ENCODE data around the gene CORO6. TPM values are rescaled to one million over a fixed set of nuclear protein-coding genes. Genes with fewer than 3 reads are reported as not detected.

Gene CORO6
- total and polyA plus RNA-seq, 8 donors = 1.1 to 53.1 (median 14.2) TPM

DNA sequence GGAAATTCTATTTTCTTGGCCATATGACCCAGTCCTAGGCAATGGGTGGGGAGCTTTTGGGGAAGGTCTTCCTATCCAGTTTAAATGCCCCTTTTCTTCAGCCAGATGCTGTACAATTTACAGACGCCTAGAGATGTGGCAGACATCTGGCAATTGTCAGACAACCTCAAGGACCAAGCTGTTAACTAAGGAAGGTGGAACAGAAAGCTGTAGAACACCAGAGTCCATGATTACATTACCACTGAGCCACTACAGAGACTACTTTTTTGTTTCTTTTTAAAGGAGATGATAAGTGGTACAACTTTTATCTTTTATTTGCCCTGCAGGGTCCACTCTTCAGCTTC, 21.1 kb upstream of the CORO6 start:
- intact Hi-C loops (cut with DNase I; ENCODE audit: low total_unique reads) = loop anchor here (10.0 kb wide), 1 partner anchor 131 kb away; no protein-coding TSS in a partner anchor
- 83 to 89% (median 86%) methylated on average over 1 of the region's 1 CpG for WGBS, 5 donors

GRCh38 chr17:29642171-29642611, 19.5 kb upstream of the CORO6 start:
- TF ChIP-seq POLR2A (IDR thresholded peaks at IDR 0.05) = no peak
- TF ChIP-seq CTCF (IDR thresholded peaks at IDR 0.05) = no peak
- TF ChIP-seq EP300 (IDR thresholded peaks at IDR 0.05) = no peak
- TF ChIP-seq POLR2AphosphoS5 (IDR thresholded peaks at IDR 0.05) = no peak
- Histone ChIP-seq H3K27me3 (no peaks in the 10 kb centered on the region), H3K9me3 (no peaks in the 10 kb centered on the region), H3K36me3 (peaks cover 0 to 18% (median 14%) of the 10 kb centered on the region in 4 donors), H3K4me3 (no peak overlapping the region), H3K4me1 (peaks cover 9 to 79% (median 45%) of the 10 kb centered on the region in 4 donors), H3K27ac (peak overlapping the region in 2 of 5 donors; percentile 73 to 77)
- intact Hi-C loops (cut with DNase I; ENCODE audit: low total_unique reads) = loop anchor here (10.0 kb wide), 1 partner anchor 133 kb away; no protein-coding TSS in a partner anchor
- no peak for DNase-seq
- 66 to 80% (median 77%) methylated on average over 2 of the region's 2 CpGs for WGBS, 5 donors

More for the DNA sequence above, 21.1 kb upstream of the CORO6 start:
- Histone ChIP-seq H3K27me3 (no peaks in the 10 kb centered on the region), H3K36me3 (peaks cover 10 to 29% (median 26%) of the 10 kb centered on the region in 4 donors), H3K27ac (peak overlapping the region; percentile 14 to 79 (median 73)), H3K4me3 (no peak overlapping the region), H3K9me3 (no peaks in the 10 kb centered on the region), H3K4me1 (peaks cover 9 to 79% (median 45%) of the 10 kb centered on the region in 4 donors)
- DNase-seq = no peak
- no peak for TF ChIP-seq CTCF (IDR thresholded peaks at IDR 0.05)
- TF ChIP-seq POLR2A (IDR thresholded peaks at IDR 0.05) = no peak
- no peak for TF ChIP-seq POLR2AphosphoS5 (IDR thresholded peaks at IDR 0.05)
- no peak for TF ChIP-seq EP300 (IDR thresholded peaks at IDR 0.05)

- intact Hi-C loops (cut with DNase I; ENCODE audit: low total_unique reads) = loop anchor here (10.0 kb wide), 1 partner anchor 134 kb away; no protein-coding TSS in a partner anchor
- no peaks in the 10 kb centered on the region for H3K27me3 ChIP-seq
- TF ChIP-seq POLR2AphosphoS5 (IDR thresholded peaks at IDR 0.05) = no peak
- TF ChIP-seq EP300 (IDR thresholded peaks at IDR 0.05) = no peak
- no peak for TF ChIP-seq POLR2A (IDR thresholded peaks at IDR 0.05)
- no peak for TF ChIP-seq CTCF (IDR thresholded peaks at IDR 0.05)
- no peaks in the 10 kb centered on the region for H3K9me3 ChIP-seq
- WGBS, 5 donors = 76 to 90% (median 83%) methylated on average over 7 of the region's 7 CpGs
- no peak overlapping the region for H3K4me3 ChIP-seq
- peaks cover 0 to 21% (median 13%) of the 10 kb centered on the region in 4 donors for H3K36me3 ChIP-seq
- peaks cover 9 to 71% (median 39%) of the 10 kb centered on the region in 4 donors for H3K4me1 ChIP-seq
- no peak for DNase-seq
- H3K27ac ChIP-seq = peak overlapping the region in 3 of 5 donors; percentile 34 to 71 (median 70)
Measured at GRCh38 chr17:29640981-29641642, 18.4 kb upstream of the CORO6 start.

DNA sequence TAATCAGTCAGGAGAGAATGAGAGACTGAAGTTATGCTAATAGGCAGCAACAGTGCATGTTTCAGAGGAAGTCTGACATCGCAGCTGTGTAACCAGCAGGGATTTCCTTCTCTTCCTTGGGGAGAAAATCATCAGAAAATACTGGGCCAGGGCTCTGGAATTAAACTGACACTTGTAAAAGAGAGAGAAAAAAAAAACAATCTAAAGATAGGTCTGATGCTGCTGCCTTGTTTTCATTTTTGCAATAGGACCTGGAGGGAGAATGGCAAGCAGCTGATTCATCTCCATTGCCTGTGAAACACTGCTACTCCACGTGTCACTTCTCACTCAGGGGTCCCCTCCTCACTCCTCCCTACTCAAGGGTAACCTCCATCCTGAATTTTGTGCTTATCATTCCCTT, 17.7 kb upstream of the CORO6 start:
- Histone ChIP-seq H3K4me1 (peaks cover 4 to 64% (median 34%) of the 10 kb centered on the region in 4 donors), H3K36me3 (peaks cover 0 to 28% (median 18%) of the 10 kb centered on the region in 4 donors), H3K27ac (peak overlapping the region in 4 of 5 donors; percentile 34 to 71 (median 60)), H3K27me3 (no peaks in the 10 kb centered on the region), H3K9me3 (no peaks in the 10 kb centered on the region), H3K4me3 (no peak overlapping the region)
- 50 to 72% (median 57%) methylated on average over 2 of the region's 2 CpGs for WGBS, 5 donors
- TF ChIP-seq EP300 (IDR thresholded peaks at IDR 0.05) (no peak), CTCF (IDR thresholded peaks at IDR 0.05) (no peak)
- DNase-seq = no peak
- intact Hi-C loops (cut with DNase I; ENCODE audit: low total_unique reads) = loop anchor here (10.0 kb wide), 1 partner anchor 134 kb away; no protein-coding TSS in a partner anchor
